H1 (cell line): ENCODE measurements around the gene PLXNA4. TPM values are rescaled to one million over a fixed set of nuclear protein-coding genes. Genes with fewer than 3 reads are reported as not detected.

Experiments used
- CTCF ChIA-PET: fragments of 300-600 bp; sonication (Branson Sonifier 250); formaldehyde crosslinking; loops from one replicate; lab custom pipeline; 2021; ENCODE audit not compliant: partially characterized antibody; lab: Charles Lee
- POLR2A ChIA-PET: fragments of 300-600 bp; sonication (Branson Sonifier 250); formaldehyde crosslinking; loops from one replicate; lab custom pipeline; 2021; ENCODE audit warnings: inconsistent platforms; ENCODE audit not compliant: partially characterized antibody; lab: Charles Lee
- DNase-seq, 2 experiments: peaks; one replicate each; pipeline versions ENCODE4 v3.0.0 to v3.0.0-alpha.2; 2010 to 2022; ENCODE audit warnings: low spot score in 2 of 2, low read depth in 1 of 2, mixed read lengths in 1 of 2
- FAIRE-seq: peaks from 2 replicates; lab custom pipeline; 2011; peaks lifted over from hg19 to GRCh38; lab: Jason Lieb, UNC
- H2AFZ ChIP-seq: 2 replicates; pipeline ENCODE4 v1.8.1; 2012; ENCODE audit warnings: low read length, inconsistent platforms
- H2AK5ac ChIP-seq: 2 replicates; pipeline ENCODE4 v1.6.1; 2013; ENCODE audit warnings: low read depth, low read length
- H2BK120ac ChIP-seq: replicated peaks from 2 replicates; pipeline ENCODE3; 2013; ENCODE audit warnings: low read depth, low read length, inconsistent platforms
- H2BK12ac ChIP-seq: 2 replicates; pipeline ENCODE4 v1.6.1; 2013; ENCODE audit warnings: low read depth, low read length
- H2BK15ac ChIP-seq: 2 replicates; pipeline ENCODE4 v1.6.1; 2013; ENCODE audit warnings: low read length
- H2BK20ac ChIP-seq: 2 replicates; pipeline ENCODE4 v1.6.1; 2013; ENCODE audit warnings: low read length
- H2BK5ac ChIP-seq: 2 replicates; pipeline ENCODE4 v1.6.1; 2013; ENCODE audit warnings: low read depth, low read length
- H3K14ac ChIP-seq: 2 replicates; pipeline ENCODE4 v1.6.1; 2013; ENCODE audit warnings: inconsistent platforms; ENCODE audit not compliant: insufficient read length
- H3K18ac ChIP-seq: 2 replicates; pipeline ENCODE4 v1.6.1; 2013; ENCODE audit warnings: low read length; ENCODE audit errors: extremely low read depth
- H3K23ac ChIP-seq: 2 replicates; pipeline ENCODE4 v1.6.1; 2013; ENCODE audit warnings: inconsistent platforms; ENCODE audit not compliant: insufficient read length
- H3K23me2 ChIP-seq: 2 replicates; pipeline ENCODE4 v1.6.1; 2013; ENCODE audit warnings: low read depth, low read length
- H3K27ac ChIP-seq: 2 replicates; pipeline ENCODE4 v1.6.1; 2011; ENCODE audit warnings: low read depth, low read length, inconsistent platforms
- H3K27me3 ChIP-seq, 4 experiments: replicated peaks in 1 of 4; 1 replicate in 1 of 4; 2 replicates in 3 of 4; pipeline versions ENCODE4 v1.6.1 to v1.8.1; 2011 to 2013; ENCODE audit warnings: low read length in 3 of 4, mild to moderate bottlenecking in 3 of 4, inconsistent platforms in 2 of 4, mixed read lengths in 2 of 4, moderate library complexity in 1 of 4; ENCODE audit not compliant: control insufficient read depth in 3 of 4, insufficient read depth in 3 of 4; ENCODE audit errors: extremely low read depth in 1 of 4
- H3K36me3 ChIP-seq, 4 experiments: 2 replicates each; pipeline versions ENCODE4 v1.6.1 to v1.8.1; 2011 to 2013; ENCODE audit warnings: mild to moderate bottlenecking in 4 of 4, low read length in 3 of 4, moderate library complexity in 2 of 4, control low read depth in 1 of 4, inconsistent platforms in 1 of 4; ENCODE audit not compliant: insufficient read depth in 4 of 4, control insufficient read depth in 2 of 4
- H3K4ac ChIP-seq: replicated peaks from 2 replicates; pipeline ENCODE3; 2013; ENCODE audit warnings: low read length, low read depth, mixed read lengths, inconsistent platforms; ENCODE audit not compliant: insufficient read length
- H3K4me1 ChIP-seq, 4 experiments: replicated peaks in 1 of 4; 1 replicate in 1 of 4; 2 replicates in 3 of 4; pipeline versions ENCODE4 v1.6.1 to v1.8.1; 2011 to 2013; ENCODE audit warnings: low read length in 3 of 4, inconsistent platforms in 2 of 4, mixed read lengths in 1 of 4; ENCODE audit not compliant: insufficient read depth in 4 of 4, control insufficient read depth in 3 of 4
- H3K4me2 ChIP-seq, 2 experiments: 2 replicates each; pipeline versions ENCODE4 v1.6.1 to v1.8.1; 2011 to 2013; ENCODE audit warnings: low read depth in 2 of 2, low read length in 2 of 2, control low read depth in 1 of 2, inconsistent platforms in 1 of 2, mild to moderate bottlenecking in 1 of 2; ENCODE audit not compliant: insufficient read depth in 1 of 2
- H3K4me3 ChIP-seq, 4 experiments: fragments of 200-600, 300-600 bp in 1 of 4; sonication (generic), shearing (Covaris generic), sonication (Bioruptor Twin) in 1 of 4; 2 replicates each; pipeline versions ENCODE4 v1.5.1 to v1.8.1; 2011 to 2016; ENCODE audit warnings: low read length in 4 of 4, low read depth in 3 of 4, control low read depth in 2 of 4, inconsistent platforms in 2 of 4, mild to moderate bottlenecking in 2 of 4, mixed read lengths in 1 of 4, moderate library complexity in 1 of 4; ENCODE audit not compliant: insufficient read depth in 2 of 4; ENCODE audit errors: extremely low read depth in 1 of 4
- H3K56ac ChIP-seq: replicated peaks from 2 replicates; pipeline ENCODE3; 2013; ENCODE audit warnings: low read depth, mild to moderate bottlenecking, mixed read lengths, low read length, inconsistent platforms; ENCODE audit not compliant: insufficient read length
- H3K79me1 ChIP-seq: 2 replicates; pipeline ENCODE4 v1.6.1; 2013; ENCODE audit warnings: low read depth, low read length, control low read depth
- H3K79me2 ChIP-seq, 2 experiments: 2 replicates each; pipeline versions ENCODE4 v1.6.1 to v1.8.1; 2012 to 2013; ENCODE audit warnings: low read length in 2 of 2, mild to moderate bottlenecking in 2 of 2, inconsistent platforms in 1 of 2; ENCODE audit not compliant: insufficient read depth in 2 of 2, control insufficient read depth in 1 of 2
- H3K9ac ChIP-seq, 4 experiments: replicated peaks in 1 of 4; 1 replicate in 1 of 4; 2 replicates in 3 of 4; pipeline versions ENCODE4 v1.6.1 to v1.8.1; 2011 to 2013; ENCODE audit warnings: low read depth in 3 of 4, low read length in 3 of 4, control low read depth in 2 of 4, mild to moderate bottlenecking in 2 of 4, moderate library complexity in 2 of 4, inconsistent platforms in 1 of 4; ENCODE audit errors: extremely low read depth in 1 of 4
- H3K9me3 ChIP-seq, 2 experiments: 2 replicates each; pipeline versions ENCODE4 v1.6.1 to v1.8.1; 2012 to 2013; ENCODE audit warnings: mild to moderate bottlenecking in 2 of 2, moderate library complexity in 2 of 2, control low read depth in 1 of 2, inconsistent platforms in 1 of 2, low read depth in 1 of 2, low read length in 1 of 2, mixed read lengths in 1 of 2; ENCODE audit not compliant: insufficient read depth in 2 of 2
- H4K20me1 ChIP-seq, 2 experiments: replicated peaks in 1 of 2; 2 replicates each; pipeline versions ENCODE3 to v1.8.1; 2011 to 2013; ENCODE audit warnings: inconsistent platforms in 2 of 2, low read length in 2 of 2, mild to moderate bottlenecking in 1 of 2; ENCODE audit not compliant: insufficient read depth in 2 of 2, control insufficient read depth in 1 of 2
- H4K5ac ChIP-seq: 2 replicates; pipeline ENCODE4 v1.6.1; 2013; ENCODE audit warnings: low read length, low read depth, mixed read lengths, inconsistent platforms; ENCODE audit not compliant: insufficient read length
- H4K8ac ChIP-seq: 2 replicates; pipeline ENCODE4 v1.8.0; 2013; ENCODE audit warnings: mild to moderate bottlenecking, moderate library complexity, low read length, inconsistent platforms; ENCODE audit not compliant: insufficient read depth; ENCODE audit errors: extremely low read depth
- H4K91ac ChIP-seq: replicated peaks from 2 replicates; pipeline ENCODE3; 2013; ENCODE audit warnings: low read length, mixed read lengths, inconsistent platforms; ENCODE audit not compliant: insufficient read length
- ATF3 ChIP-seq: IDR thresholded peaks from 2 replicates; pipeline ENCODE4 v1.6.1; 2011; ENCODE audit warnings: low read depth, mild to moderate bottlenecking, low read length; ENCODE audit not compliant: insufficient read depth
- BRCA1 ChIP-seq: IDR thresholded peaks from 2 replicates; pipeline ENCODE4 v1.6.1; 2012; ENCODE audit warnings: low read depth, low read length, improper control_type of control experiment
- RBBP5 ChIP-seq: IDR thresholded peaks from 2 replicates; pipeline ENCODE4 v1.7.1; 2012; ENCODE audit warnings: low read depth, mild to moderate bottlenecking, inconsistent platforms, low read length, moderate library complexity, borderline replicate concordance
- RXRA ChIP-seq: IDR thresholded peaks from 2 replicates; pipeline ENCODE4 v1.6.1; 2011; ENCODE audit warnings: low read depth, mild to moderate bottlenecking, low read length, moderate library complexity; ENCODE audit not compliant: insufficient read depth
- SIN3A ChIP-seq, 2 experiments: IDR thresholded peaks in 1 of 2; conservative IDR thresholded peaks in 1 of 2; 2 replicates each; pipeline ENCODE4 v1.6.1; 2011 to 2012; ENCODE audit warnings: low read length in 2 of 2, improper control_type of control experiment in 1 of 2, low read depth in 1 of 2, mild to moderate bottlenecking in 1 of 2
- WGBS, 2 experiments: shearing (Covaris generic) in 1 of 2; methylation state at CpG; one replicate each; pipeline versions ENCODE4 v1.1.6 to v1.1.7; 2013 to 2015; ENCODE audit warnings: low lambda C conversion rate in 2 of 2, mixed read lengths in 2 of 2, inconsistent platforms in 1 of 2, low coverage in 1 of 2, missing lambda C conversion rate in 1 of 2; ENCODE audit not compliant: insufficient replicate concordance in 2 of 2, insufficient coverage in 1 of 2, insufficient read length in 1 of 2; ENCODE audit errors: extremely low coverage in 1 of 2, missing lambda C conversion rate in 1 of 2; 5-methylcytosine and 5-hydroxymethylcytosine counted together
- polyA plus RNA-seq, 7 experiments: library from polyadenylated mRNA; depleted of rRNA in 3 of 7; stranded (reverse) in 5 of 7; unstranded in 2 of 7; fragments of >200 nt in 5 of 7; fragments of 200-250 nt in 2 of 7; gene quantifications; 1 replicate in 5 of 7; 2 replicates in 1 of 7; 4 replicates in 1 of 7; pipeline versions ENCODE4 v1.2.1 to v1.2.3, GENCODE V29; 2011 to 2013; ENCODE audit warnings: missing spikeins in 2 of 7, mixed read lengths in 2 of 7
- total RNA-seq: library from RNA; stranded (reverse); fragmentation: NEBNext Ultra II Directional; extraction: Animal tissue kit (Norgen Biotek cat#: 25700); gene quantifications from 2 replicates; pipeline ENCODE4 v1.2.1, GENCODE V29; 2021

The PLXNA4 gene
- total and polyA plus RNA-seq, 2 of the 8 experiments (the other 6 are each of a cell fraction or from before 2014, with no cell fraction given): 0.76 to 0.79 TPM

GRCh38 chr7:132485600-132486273, 90.5 kb downstream of the PLXNA4 start:
- POLR2A ChIA-PET: no interaction called here
- no peak overlapping the region for H2AFZ ChIP-seq

More at GRCh38 chr7:132485600-132486273, 90.5 kb downstream of the PLXNA4 start:
- Histone ChIP-seq H2BK5ac (no peak overlapping the region), H3K4me3 (no peak overlapping the region), H3K79me1 (no peaks in the 10 kb centered on the region), H3K27ac (no peak overlapping the region), H3K14ac (no peak overlapping the region), H3K9me3 (no peaks in the 10 kb centered on the region), H3K23me2 (no peaks in the 10 kb centered on the region), H3K23ac (no peak overlapping the region), H2BK20ac (no peak overlapping the region), H4K8ac (no peak overlapping the region), H2BK12ac (no peak overlapping the region), H3K18ac (no peak overlapping the region), H3K4me2 (no peak overlapping the region), H3K4me1 (peaks cover 0 to 5% (median 0%) of the 10 kb centered on the region in 4 experiments; a peak in 3 of 7 replicates), H2BK15ac (no peak overlapping the region), H3K36me3 (no peaks in the 10 kb centered on the region), H4K5ac (no peak overlapping the region), H3K4ac (no peak overlapping the region), H3K9ac (no peak overlapping the region), H3K79me2 (no peaks in the 10 kb centered on the region), H4K20me1 (peaks cover 0 to 2% of the 10 kb centered on the region in 2 experiments), H3K27me3 (no peaks in the 10 kb centered on the region; a peak in 2 of 7 replicates), H2BK120ac (no peak overlapping the region), H4K91ac (no peak overlapping the region), H2AK5ac (no peak overlapping the region), H3K56ac (no peak overlapping the region)
- DNase-seq: no peak
- CTCF ChIA-PET: interaction anchor here (1.5 to 1.7 kb wide), 2 partner anchors 23 to 167 kb away, joined by 3 to 5 read pairs; no protein-coding TSS in a partner anchor
- WGBS, 2 experiments: 89% methylated on average over 9 of the region's 9 CpGs; no CpG with 5 or more reads in 1 of the 2 experiments
- no peak for FAIRE-seq
- TF ChIP-seq RXRA: no peak
- TF ChIP-seq RBBP5: no peak
- TF ChIP-seq BRCA1: no peak
- TF ChIP-seq ATF3: no peak
- TF ChIP-seq SIN3A (conservative IDR thresholded peaks at IDR 0.05 in 1 of 2, IDR thresholded peaks at IDR 0.05 in 1 of 2; ENCODE audit: low read depth in 1 of 2, low read length in 2 of 2): no peak
